NCI-H1048 (cell line): ENCODE results near the gene ANP32B.

Source experiments
- DNase-seq: peaks from one replicate; lab custom pipeline; 2025; lab: John Stamatoyannopoulos, UW

Gene ANP32B

DNA sequence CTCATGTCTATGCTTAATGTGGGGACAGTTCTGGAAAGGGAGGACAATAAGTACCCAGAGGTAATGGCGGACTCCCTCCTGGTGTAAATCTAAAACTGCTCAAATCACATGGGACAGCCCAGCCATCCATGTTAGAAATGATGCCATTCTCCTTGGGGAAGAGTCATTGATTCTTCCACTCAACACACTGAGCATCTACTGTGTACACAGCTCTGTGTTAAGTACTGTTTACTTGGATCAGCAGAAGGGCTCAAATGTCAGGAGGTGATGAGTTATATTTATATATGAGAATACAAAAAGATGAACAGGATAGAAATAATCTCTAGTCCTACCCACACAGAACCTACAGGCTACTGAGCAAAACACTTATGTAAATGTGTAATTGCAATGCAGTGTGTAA is 41.6 kb downstream of the ANP32B start:
- no peak for DNase-seq

- no peak for DNase-seq
Observed at GRCh38 chr9:98031169-98031568, 48.0 kb downstream of the ANP32B start.

GRCh38 chr9:98031935-98032334 is 48.8 kb downstream of the ANP32B start:
- DNase-seq: no peak

DNA sequence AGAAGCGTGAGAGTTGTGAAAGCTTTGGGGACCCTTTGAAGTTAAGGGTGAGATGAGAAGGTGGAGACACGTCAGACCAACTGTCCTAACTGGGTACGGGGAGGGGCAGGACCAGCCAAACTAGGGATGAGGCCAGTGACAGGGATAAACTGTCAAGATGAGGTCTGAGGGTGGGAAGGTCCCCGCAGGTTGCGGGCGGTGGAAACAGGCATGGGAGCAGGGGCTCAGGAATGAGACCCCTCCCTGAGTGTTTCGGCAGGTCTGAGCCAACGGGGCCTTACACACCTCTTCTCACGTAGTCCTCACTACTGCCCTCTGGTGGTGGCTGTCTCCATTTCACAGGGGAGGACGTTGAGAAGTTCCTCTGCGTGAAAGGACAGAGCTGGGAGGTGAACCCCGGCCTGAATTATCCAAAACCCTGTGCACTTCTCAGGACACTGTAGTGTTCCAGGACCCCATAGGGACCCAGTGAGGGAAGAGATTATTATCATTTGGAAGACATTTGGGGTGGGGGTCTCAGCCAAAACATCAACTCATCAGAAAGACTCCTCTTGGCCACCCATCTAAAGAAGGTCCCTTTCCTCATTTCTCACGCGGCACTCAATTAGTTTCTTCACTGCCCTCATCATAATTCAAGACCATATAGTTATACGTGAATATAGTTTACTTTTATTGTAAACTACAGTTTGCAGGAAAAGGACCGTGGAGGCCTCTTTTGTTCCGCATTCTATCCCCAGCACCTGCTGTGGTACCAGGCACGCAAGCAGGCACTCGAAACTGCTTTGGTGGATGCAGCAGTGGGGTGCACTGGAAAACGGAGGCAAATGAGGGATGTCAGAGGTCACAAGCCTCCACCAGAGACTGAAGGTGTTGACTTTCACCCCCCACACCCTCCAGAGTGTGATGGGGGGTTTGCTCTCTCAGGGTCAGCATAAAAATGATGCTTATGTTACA is 51.7 kb downstream of the ANP32B start:
- DNase-seq: peak; percentile 51

- DNase-seq: no peak
Observed at GRCh38 chr9:98037357-98037756, 54.2 kb downstream of the ANP32B start.

DNA sequence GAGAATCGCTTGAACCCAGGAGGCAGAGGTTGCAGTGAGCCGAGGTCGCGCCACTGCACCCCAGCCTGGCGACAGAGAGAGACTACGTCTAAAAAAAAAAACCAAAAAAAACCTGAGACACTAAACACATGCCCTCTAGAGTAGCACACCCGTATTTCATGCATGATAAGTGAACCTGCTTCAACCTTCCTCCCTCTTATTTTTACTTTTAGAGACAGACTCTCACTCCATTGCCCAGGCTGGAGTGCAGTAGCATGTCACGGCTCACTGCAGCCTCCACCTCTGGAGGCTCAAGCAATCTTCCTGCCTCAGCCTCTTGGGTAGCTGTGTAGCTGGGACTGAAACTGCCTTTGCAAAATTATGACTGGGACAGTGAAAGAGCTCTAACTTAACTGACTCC is 55.8 kb downstream of the ANP32B start:
- DNase-seq: no peak

GRCh38 chr9:98039607-98040017 is 56.5 kb downstream of the ANP32B start:
- no peak for DNase-seq

- DNase-seq: no peak
Observed at GRCh38 chr9:98040212-98040611, 57.1 kb downstream of the ANP32B start.

DNA sequence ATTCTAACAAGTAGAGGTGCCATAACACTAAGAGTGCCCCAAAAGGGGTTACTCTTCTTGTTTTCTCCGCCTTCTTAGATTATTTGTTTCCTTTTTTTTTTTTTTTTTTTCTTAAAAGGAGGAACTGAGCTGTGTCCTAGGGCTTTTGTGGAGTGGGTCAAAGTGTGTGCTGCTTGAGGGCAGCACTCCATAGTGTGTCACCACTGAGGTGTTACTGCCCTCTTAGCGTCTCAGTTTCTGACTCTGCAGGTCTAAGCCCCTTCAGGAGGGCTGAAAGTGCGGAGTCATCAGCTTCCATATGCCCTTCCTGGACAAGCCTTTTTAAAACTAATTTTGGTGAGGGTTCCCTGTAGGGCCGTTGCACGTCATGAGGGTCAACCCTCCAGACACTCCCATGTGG is 60.8 kb downstream of the ANP32B start:
- no peak for DNase-seq

- peak; percentile 67 for DNase-seq
Observed at GRCh38 chr9:98045234-98046179, 62.4 kb downstream of the ANP32B start.

- no peak for DNase-seq
Observed at GRCh38 chr9:98046180-98046543, 63.0 kb downstream of the ANP32B start.

- DNase-seq: no peak
Observed at GRCh38 chr9:98047002-98047401, 63.9 kb downstream of the ANP32B start.

- DNase-seq: no peak
Observed at GRCh38 chr9:98049288-98050072, 66.3 kb downstream of the ANP32B start.

DNA sequence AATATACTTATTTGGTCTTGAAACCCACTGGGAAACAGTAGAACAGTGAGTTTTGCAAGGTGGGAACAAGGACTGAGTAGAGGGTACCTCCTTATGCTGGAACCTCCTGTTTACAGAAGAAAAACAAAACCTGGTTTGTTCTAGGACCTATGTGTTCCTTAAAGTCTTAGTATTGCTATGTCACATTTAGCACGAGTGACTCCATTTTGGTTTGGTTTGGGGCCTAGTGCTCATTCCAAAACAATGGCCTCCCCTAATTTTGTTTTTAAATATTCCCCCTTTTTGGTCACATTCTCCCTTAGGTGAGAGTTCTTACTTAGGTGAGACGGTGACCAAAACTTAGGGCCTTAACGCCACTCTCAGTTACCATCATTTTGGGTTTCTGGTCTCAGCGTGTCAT is 67.2 kb downstream of the ANP32B start:
- no peak for DNase-seq

GRCh38 chr9:98054376-98054951 is 71.3 kb downstream of the ANP32B start:
- DNase-seq: no peak

DNA sequence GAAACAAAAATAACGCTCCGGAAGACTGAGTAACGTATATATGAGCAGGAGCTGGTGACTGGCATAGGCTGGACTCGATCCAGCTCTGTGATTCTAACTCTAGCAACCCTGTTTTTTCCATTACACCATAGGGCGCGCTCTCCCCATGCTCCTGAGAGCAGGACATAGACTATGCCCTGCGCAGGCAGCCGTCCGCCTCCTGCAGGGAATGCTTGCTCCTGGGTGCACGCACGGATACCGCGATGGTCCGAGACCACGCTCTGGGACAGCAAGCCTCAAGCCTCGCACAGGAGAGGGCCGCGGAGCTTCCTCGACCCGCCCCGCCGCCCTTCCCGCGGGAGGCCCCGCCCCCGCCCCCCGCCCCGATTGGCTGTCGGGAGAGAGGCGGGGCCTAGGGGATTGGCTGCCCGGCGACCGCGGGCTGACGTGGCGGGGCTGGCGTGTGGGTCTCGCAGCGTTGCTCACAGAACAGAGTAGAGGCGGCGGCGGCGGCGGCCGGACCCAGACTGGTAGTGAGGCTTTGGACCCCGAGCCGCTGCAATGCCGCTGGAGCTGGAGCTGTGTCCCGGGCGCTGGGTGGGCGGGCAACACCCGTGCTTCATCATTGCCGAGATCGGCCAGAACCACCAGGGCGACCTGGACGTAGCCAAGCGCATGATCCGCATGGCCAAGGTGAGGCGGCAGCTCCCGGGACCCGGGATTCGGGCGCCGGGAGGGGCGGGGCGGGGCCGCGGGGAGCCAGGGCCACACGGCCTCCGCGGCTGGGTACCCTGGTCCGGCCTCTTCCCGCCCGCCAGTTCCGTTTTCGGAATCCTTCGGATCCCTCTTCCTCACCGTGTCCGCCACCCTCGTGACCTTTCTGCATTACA is 73.4 kb downstream of the ANP32B start, which contains the start of gene NANS:
Gene NANS, plus strand, starts transcription at position 464 of the 869 bp plus-strand sequence. Its CDS starts 77 bp downstream, at position 541.
- peak; percentile 71 for DNase-seq

- no peak for DNase-seq
Observed at GRCh38 chr9:98057138-98057799, 74.1 kb downstream of the ANP32B start.

- no peak for DNase-seq
Observed at GRCh38 chr9:98062161-98062560, 79.0 kb downstream of the ANP32B start.

DNA sequence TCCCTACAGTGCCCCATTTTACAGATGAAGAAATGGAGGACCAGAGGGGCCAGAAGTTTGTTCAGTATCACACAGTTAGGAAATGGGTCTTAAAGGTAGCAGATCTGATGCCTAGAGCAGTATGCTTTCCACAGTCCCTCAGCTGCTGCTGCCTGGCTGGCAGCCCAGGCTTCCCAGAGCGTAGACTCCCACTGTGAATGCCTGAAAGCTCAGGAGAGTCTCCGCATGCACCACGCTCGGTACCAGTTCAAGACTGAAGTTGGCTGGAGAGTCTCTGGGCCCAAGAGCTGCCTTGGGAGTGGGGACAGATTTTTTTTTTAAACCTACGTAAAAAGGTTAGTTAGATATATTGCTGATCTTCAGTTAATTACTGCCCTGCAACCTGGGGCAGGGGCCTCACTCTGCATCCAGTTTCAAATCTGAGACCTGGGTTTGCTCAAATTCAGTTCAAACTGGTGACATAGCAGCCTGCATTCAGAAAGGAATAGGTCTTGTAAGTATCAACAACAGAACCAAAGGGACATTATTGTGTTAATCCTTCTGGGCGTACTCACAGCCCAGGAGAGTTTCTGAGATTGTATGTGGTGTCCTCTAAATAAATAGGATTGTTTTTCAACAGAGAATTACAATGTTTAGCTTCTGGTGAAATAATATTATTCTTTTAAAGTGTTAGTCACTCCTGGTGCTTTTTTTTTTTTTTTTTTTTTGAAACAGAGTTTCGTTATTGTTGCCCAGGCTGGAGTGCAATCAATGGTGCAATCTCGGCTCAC is 81.7 kb downstream of the ANP32B start:
- DNase-seq: no peak
